Ammon's horn (tissue), 1 donor: Measurements from ENCODE around the gene CALB2.
"Not testable (repeated sequence)": the region's sequence is repeated elsewhere in the genome, so short reads cannot be mapped to it uniquely, and the experiment has no call there.

Experiments
- DNase-seq: peaks from one replicate; pipeline ENCODE4 v3.0.0-alpha.2; 2016; ENCODE audit warnings: low spot score

Gene CALB2, protein sequence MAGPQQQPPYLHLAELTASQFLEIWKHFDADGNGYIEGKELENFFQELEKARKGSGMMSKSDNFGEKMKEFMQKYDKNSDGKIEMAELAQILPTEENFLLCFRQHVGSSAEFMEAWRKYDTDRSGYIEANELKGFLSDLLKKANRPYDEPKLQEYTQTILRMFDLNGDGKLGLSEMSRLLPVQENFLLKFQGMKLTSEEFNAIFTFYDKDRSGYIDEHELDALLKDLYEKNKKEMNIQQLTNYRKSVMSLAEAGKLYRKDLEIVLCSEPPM

DNA sequence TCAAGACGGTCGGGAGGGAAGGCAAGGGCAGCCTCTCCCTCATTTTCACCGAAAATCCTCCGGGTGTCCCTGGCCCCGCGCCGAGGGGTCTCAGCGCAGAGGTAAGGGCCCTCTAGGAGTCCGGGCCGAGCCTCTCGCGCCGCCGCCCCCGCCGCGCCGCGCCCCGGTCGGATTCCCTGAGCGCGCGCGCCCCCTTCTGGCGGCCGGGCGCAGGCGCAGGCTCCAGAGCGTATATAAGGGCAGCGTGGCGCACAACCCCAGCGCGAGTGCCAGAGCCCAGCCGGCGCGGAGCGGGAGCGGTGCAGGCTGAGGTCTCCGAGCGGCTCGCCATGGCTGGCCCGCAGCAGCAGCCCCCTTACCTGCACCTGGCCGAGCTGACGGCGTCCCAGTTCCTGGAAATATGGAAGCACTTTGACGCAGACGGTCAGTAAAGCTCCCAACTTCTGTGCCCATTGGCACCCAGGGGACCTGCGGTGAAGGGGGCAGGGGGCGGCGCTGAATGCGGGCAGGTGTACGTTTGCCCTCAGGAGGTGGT is at the start of gene CALB2:
Gene CALB2, plus strand, starts transcription at position 260 of the 535 bp plus-strand sequence. Its CDS starts 70 bp downstream, at position 330.
- peak; percentile 44 for DNase-seq

DNA sequence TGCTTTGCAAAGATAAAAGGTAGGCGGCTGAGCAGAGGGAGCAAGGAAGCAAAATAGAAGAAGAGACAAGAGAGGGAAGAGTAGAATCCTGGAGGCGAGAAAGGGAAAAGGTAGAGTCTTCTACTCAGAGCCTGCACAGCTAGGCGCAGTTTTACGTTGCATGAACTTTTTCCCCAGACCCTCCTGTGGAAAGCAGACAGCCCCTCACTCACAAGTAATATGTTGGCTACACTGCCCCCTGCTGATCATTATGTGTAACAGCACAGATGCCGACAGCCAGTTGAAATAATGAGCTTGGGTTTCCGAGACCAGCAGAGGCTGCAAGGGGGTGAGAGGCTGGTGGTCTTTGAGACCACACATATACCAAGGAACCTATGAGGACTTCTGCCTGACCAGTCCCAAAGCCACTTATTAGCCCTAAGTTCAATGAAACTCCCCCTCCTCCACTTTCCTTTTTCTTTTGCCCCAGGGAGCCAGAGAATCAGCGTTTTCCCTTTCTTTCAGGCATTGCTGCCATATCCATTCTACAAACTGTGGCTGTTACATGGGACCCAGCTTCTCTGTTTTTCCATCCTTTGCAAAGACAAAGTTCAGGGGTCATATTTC is 46.9 kb upstream of the CALB2 start:
- peak; percentile 64 for DNase-seq

DNA sequence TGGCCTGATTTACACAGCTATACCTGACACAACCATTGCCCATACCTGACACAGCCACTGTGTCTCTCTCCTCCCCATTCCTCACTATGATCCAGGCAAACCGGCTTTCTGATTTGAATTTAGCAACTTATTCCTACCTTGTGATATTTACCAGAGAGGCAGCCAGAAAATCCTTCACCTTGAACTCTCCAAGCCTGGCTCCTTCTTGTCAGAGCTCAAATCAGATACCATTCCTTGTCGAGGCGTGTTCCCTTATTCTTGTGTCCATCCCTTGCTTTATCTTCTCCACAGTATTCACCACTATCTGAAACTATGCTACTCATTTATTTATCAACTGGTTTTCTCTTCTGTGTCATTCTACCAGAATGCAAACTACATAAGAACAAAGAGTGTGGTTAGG is 44.9 kb upstream of the CALB2 start:
- DNase-seq = not testable (repeated sequence)

DNA sequence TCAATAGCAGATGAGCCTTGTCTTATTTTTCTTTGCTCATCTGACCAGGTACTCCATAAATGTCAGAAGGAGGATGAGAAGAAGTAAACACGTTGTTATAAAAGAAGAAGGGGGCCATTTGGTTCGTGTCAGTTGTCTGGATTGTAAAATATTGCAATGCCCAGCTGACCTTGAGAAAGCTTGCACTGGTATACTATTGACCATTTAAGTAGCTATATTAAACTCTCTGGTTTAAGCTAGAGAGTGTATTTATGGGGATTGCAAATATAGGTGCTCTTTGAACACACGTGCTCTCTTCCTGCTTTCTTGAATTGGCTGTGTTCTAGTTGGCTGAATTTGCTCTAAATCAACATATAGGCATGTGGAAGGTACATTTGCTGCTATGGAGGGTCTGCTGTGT is 43.3 kb upstream of the CALB2 start:
- no peak for DNase-seq

DNA sequence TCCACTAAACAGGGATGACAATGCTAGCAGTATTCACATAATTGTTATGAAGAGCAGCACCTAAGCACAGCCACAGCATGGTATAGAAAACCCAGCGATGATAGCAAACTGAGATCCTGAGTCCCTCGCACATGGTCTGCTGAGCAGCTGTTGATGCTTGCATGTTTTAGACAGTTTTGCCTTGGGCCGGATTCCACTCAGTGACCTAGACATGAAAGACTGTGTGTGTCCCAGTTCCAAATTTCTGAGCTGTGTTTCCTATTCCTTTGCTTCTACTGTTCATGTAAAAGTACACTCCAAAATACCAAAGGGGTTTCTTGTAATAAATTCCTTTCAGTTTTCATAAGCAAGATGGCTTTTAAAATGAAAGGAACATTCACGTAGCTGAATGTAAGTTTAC is 38.5 kb upstream of the CALB2 start:
- DNase-seq = no peak

DNA sequence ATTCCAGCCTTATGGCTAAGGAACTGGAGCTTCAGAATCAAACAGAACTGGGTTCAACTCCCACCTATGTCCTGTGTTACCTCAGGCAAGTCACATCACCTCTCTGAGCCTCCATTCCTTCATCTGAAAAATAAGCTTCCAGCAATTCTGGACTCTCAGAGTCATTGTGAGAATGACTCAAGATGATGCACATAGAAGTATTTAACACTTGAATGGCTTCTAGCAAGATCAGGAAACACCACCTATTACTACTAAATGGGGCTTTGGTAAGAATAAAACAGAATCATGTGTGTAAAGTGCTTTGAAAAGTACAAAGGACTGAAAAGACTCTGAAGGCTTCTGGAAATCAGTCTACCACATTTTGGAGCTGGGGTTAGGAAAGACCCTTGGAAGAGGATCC is 30.8 kb upstream of the CALB2 start:
- DNase-seq = no peak

DNA sequence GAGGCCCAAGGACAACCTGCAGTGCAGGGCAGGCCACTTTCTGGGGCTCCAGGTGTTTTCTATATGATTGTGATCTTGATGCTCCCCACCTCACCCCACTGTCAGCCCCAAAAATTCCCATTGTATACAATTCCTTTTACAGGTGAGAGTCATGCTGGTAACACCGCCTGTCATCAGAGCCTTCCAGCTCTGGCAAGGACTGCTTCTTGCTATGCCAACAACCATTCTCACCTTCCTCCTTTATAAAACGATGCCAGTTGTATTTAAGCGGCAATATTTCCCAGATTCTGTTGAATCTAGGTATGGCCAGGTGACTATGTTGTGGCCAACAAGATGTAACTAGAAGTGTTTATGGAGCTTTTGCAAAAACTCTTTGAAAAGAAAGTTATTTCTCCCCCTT is 30.4 kb upstream of the CALB2 start:
- no peak for DNase-seq

DNA sequence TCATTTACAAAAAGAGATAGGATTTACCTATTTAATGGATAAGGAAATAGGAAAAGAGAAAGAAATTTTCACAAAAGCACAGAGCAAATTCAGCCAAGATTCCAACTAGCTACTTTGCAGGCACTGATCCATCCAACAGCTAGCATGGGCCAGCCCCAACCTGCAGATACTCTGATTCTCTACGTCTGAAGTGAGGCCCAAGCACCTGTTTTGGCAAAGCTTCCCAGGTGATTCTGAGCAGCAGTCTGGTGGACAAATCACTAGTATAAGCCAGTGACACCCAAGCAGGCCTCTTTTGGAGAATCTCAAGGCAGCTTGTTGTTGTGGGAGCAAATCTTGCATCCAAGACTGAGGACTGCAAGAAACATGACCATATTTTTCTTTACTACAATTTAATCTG is 20.9 kb upstream of the CALB2 start:
- no peak for DNase-seq

DNA sequence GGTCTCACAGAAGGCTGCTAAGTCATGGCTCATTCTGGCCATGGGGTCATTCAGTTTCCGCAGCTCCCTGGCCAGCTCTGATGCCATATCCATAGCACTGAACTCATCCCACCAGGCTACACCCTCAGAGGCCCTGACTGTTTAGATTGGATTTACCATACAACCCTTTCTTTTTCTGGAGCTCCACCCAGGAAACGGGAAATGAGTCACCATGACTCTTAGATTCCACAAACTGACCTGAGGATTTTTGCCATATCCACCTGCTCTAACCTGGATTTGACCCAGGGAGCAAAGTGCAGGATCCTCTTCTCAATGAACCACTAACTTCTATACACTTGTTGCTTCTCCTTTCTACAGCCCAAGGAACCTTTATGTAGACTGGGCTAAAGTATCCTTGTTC is 20.3 kb upstream of the CALB2 start:
- no peak for DNase-seq

DNA sequence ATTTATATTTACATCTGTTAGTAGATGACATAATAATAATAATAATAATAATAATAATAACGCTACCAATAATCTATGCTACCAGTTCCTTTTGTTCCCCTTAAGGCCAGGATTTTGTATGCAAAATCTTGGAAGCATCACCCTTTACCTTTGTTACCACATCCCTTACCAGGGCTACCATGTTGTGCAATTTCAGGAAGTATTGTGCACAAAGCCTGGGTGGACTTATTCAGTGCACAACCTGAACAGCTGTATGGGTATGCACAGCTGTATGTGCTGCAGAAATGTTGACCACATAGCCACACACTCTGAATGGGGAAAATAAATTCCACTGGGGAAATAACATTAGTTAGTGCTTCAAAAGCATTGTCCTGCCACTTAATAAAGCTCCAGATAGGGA is 19.9 kb upstream of the CALB2 start:
- no peak for DNase-seq

DNA sequence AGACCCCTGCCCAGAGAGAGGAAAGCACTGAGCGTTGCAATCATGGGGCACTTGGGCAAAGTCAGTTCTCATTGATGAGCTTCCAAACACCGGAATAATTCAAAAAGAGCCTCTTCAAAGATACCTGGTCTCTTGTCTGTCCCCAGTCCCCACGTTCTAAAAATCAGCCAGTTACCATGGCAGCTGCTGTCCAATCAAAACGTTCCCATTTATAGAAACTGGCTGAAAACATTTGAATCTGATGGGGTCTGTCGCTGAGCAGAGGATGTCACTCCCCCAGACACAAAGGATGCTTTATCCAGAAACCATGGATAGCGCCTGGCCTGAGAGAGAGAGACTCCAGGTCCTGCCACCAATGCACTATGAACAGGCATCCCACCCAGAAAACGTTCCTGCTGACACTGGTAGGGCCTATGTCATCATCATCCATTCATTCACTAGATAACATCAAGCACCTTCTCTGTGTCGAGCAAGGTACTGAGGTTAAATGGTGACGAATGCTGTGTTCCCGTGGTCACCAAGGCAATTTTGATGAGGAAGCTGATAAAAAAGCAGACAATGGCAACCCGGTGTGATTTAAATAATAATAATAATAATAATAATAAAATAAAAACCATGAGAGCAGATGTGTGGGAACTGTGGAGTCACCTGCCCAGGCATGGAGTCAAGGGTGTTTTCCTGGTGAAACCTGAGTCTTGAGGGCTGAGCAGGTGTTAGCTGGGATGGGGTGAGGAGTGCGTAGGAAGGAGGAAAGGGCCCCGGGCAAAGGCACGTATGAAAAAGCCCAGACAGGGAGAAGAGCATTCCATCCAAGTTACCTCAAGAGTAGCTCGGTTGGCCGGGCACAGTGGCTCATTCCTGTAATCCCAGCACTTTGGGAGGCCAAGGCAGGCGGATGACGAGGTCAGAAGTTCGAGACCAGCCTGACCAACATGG is 19.0 kb upstream of the CALB2 start:
- DNase-seq = no peak

DNA sequence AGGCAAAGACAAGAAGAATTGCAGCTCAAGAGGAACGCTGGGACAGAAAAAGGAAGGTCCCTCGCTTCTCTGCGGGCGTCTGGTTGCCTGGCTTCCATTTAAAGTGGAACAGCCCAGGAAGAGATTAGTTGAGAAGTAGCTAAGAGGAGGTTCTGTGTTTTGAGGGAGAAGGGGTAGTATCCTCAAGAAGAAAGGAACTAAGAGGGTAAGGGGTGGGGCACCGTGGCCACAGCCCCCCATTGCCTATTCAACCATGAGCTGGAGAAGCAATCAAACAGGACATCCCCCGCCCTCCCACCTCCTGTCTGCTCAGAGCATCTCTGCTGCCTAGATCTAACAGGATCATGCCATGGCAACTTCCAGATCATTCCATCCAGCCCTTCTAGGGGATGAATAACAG is 18.1 kb upstream of the CALB2 start:
- DNase-seq = no peak

DNA sequence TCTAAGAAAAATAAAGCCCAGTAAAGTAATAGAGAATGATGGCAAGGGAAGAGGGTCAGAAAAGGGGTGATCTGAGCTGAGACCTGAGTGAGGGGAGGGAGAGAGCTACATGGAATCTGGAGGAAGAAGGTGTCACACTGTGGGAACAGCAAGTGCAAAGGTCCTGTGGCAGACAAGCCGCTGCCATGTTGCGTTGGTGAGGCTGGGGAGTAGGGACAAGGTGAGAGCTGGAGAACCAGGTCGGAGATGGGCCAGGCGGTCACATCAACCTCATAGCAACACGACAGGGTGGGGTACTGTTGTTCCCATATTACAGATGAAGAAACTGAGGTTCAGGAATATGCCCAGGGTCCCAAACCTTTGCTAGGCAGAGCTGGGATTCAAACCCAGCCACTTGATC is 16.6 kb upstream of the CALB2 start:
- DNase-seq = no peak

DNA sequence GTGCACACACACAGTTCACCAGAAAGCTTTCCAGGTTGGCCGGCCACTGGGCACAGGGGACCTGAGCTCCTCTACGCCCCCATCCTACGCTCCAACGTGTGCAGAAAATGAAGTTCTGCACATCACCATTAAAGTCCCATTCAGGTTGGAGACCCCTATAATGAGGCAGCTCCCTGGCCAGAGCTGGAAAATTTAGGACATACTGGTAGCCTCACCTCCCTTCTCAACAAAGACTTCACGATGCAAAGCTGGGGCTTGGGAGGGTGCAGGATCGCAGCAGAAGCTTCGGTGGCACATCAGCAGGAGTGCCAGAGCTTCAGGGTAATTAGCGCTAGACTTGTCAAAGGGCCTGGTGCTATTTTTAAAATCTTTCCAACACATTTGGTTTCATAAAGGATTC is 15.4 kb upstream of the CALB2 start:
- DNase-seq = no peak

DNA sequence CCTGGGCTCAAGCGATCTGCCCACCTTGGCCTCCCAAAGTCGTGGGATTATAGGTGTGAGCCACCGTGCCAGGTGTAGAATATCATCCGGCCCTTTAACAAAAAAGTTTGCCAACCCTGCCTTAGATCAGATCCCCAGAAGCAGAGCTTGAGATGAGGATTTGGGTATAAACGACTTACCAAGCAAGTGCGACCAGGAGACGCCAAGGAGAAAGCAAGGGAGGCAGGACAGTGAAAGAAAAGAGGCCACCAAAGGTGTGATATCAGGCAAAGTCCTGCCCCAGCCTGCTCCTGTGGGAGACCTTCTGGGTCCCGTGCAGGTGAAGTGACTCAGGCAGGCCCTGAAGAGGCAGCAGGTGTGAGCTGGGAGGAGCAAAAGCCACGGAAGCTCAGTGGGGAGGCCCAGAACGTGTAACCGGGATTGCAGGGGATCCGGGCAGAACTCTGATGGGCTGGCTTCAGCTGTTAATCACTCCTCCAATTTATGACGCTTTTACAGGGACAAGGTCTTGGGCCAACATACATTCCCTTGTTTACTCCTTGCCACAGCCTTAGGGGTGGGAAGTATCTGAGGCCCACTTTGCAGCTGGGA is 14.1 kb upstream of the CALB2 start:
- no peak for DNase-seq

DNA sequence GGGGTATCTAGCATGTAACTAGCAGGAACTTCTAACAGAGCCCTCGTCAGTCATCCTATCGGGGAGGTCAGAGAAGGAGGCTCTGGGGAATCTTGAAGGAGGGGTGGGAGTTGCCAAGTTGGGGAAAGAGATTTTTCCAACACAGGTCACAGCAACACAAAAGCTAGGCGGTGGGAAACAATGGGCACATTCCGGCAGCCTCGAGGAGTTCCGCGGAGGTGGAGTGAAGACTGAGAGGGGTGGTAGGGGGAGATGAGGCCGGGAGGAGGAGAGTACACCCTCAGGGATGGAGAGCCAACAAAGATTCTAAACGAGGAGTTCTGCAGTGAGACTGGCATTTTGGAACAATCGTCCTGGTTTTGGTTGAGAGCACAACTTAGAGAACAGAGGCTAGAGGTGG is 13.5 kb upstream of the CALB2 start:
- no peak for DNase-seq

DNA sequence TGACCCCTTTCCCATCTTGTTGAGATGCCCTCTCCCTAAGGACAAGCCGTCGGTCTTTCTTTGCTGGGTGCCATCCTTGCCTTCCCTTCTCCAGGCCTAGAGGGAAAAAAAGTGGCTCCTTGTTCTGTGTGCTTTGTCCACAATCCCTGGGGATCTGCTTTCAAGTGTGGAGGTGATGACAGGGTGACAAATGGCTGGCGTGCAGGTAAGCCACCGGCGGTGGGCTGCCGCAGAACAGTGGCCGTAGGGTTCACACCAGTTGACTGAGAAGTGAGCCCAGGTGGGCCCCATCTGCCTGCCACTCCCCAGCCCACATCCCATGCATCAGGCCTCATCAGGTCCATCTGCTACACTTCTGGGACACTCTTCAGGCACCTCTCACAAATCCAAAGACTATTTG is 11.4 kb upstream of the CALB2 start:
- DNase-seq = no peak

DNA sequence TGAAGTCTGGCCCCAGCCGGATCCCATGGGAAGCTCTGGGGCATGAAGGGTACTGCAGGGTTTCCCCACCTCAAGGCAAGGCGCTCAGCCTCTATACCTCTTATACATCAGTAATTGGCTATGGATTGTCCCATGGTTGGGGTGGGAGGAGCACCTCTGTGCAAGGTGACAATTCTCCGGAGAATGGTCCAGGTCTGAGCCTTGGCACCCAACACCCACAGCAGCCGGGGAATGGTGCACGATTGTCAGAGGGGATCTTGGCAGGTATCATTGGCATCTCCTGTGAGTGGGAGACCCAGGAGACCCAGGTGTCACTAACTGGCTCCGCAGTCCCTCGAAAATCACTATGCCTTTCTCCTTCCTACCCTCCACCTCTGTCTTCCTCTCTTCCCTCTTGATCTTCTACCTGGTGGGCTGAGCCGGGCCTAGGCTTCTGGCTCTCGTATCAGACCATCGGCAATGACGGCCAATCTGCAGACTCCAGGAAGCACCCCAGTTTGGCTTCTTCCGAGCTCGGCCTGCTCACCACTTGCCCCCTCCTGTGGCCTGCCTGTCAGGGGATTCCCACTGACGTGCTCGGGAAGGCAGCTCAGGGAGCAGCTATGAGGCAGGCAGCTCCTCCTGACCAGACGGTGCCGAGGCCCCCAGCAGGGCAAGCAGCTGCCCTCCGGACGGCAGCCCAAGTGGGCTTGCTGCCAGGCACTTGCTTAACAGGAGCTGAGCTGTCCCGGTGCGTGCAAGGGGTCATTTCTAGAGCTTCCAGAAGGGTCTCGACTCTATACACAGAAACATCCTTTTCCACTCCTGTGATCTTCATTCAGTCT is 10.0 kb upstream of the CALB2 start:
- no peak for DNase-seq

DNA sequence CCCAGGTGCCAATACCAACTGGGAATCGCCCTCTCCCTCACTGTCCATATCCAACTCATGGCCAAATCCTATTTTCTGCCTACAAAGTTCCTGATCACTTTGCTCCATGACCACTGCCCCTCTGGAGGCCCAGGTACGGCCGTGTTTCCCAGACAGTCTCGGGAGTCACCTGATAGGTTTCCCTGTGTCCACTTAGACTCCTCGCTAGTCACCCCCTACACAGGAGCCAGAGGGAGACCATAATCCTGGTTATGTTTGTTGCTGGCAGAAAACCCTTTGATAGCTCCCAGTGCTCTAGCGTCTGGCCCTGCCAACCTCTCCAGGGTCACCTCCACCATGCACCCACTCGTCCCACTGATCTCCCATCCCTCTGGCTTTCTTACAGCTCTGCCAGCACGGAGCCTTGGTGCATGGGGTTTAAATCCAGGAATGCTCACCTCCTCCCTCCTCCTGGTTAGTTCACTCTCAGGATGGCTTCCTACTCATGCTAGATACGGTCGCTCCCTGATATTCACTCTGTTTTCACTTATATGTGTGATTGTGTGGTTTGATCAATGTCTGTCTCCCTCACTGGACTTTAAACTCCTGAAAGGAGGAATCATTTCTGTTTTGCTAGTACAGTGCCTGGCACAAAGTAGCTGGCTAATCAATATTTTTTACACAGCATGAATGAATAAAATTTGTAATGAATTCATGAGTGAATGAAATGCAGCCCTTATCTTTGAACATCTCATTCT is 7.5 kb upstream of the CALB2 start:
- DNase-seq = no peak

DNA sequence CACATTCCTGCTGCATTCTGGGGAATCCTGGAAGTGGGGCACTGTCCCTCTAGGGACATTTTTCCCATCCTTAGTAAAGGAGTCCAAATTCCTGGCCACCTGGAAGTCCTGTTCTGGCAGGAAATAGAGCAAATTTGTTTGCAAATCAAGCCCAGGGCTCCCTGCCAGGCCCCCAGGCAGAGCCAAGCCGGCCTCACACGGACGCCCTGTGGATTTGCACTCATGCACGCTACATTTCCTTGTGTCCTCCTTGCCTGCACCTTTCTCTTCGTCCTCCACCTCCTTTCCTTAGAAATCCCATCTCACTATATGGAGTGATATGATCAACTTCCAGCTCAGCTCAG is 7.0 kb upstream of the CALB2 start:
- no peak for DNase-seq

DNA sequence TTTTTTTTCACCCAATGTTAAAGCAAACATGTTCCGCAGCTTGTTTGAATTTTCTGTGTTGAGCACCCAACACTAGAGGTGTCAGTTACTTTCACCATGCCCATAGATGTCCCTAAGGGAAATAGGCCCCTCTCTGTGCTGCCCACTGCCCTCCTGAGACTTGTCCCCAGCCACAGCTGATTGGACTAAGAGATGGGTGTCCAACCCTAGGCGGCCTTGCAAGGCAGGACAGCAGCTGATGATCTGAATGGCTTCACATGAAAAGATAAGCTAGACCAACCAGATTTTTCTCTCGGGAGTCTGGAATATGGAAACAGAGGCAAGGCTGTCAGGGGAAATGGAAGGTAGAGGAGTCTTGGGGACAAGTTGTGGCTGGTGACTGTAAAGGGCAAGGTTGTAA is 6.1 kb upstream of the CALB2 start:
- no peak for DNase-seq
